Measurements from ENCODE around the gene BRD9.

The BRD9 gene

DNA sequence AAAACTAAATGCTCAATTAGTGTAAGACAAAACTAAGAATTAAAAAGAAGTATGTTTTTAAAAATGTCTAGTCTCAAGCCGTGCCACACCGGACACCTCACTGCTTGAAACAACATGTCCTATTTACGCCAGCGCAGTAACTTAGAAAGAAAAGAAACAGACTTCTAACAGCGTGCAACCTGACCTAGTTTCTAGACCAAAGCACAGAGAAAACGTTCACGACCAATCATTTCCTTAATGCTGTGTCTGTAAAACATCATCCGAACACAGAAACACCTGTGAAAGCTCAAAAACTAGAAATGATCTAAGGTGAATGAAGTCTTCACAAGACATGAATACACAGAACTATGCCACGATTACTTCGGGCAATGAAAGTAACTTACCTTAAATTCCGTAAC lies 4.0 kb downstream of the BRD9 start:
- in situ Hi-C loops (cut with HindIII; ENCODE audit: low pct_ligation_motif_present, low sequenced_read_pairs) = no loop called here
- H3K4me3 ChIP-seq (ENCODE audit: low read depth, low read length) = no peak overlapping the region
- DNase-seq = no peak
- H3K36me3 ChIP-seq (replicated peaks) = peaks cover 68% of the 10 kb centered on the region
- no peak overlapping the region for H3K27ac ChIP-seq
- no peaks in the 10 kb centered on the region for H3K27me3 ChIP-seq (replicated peaks)
- TF ChIP-seq, protein P1, sequence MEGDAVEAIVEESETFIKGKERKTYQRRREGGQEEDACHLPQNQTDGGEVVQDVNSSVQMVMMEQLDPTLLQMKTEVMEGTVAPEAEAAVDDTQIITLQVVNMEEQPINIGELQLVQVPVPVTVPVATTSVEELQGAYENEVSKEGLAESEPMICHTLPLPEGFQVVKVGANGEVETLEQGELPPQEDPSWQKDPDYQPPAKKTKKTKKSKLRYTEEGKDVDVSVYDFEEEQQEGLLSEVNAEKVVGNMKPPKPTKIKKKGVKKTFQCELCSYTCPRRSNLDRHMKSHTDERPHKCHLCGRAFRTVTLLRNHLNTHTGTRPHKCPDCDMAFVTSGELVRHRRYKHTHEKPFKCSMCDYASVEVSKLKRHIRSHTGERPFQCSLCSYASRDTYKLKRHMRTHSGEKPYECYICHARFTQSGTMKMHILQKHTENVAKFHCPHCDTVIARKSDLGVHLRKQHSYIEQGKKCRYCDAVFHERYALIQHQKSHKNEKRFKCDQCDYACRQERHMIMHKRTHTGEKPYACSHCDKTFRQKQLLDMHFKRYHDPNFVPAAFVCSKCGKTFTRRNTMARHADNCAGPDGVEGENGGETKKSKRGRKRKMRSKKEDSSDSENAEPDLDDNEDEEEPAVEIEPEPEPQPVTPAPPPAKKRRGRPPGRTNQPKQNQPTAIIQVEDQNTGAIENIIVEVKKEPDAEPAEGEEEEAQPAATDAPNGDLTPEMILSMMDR (IDR thresholded peaks at IDR 0.05; ENCODE audit: low read depth, low read length, missing control alignments) = no peak

DNA sequence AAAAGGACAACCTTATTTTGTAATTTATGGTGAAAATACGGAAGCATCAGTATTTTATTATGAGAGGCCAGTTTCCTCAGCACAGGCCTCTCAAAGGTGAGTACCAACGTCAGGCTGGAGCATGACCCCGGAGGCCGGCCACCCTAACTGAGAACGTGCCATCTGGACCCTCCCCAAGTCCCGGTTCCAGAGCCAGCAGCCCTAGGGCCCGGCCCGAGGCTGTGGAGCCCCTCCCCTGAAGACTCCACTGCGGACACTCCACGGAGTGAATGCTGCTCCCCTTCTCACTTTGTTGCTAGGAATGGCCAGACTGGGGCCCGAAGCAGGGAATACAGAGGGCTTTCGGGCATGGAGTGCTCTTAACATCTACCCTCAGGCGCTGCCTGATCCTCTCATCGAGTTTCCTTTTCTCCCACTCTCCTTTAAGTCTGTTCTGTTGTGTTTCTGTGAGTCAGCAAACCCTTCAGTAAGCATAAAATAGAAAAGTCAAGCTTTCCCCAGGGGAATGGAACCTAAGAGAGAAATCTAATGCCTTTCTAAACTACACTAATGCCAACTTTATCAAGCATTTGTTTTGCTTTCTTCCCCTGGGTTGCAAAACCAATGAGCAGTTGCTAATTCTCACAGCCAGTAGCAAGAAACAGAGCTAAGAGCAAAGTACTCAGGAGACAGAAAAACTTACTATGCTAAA lies 4.5 kb downstream of the BRD9 start:
- H3K27me3 ChIP-seq (replicated peaks) = no peaks in the 10 kb centered on the region
- TF ChIP-seq, protein P1 (IDR thresholded peaks at IDR 0.05; ENCODE audit: low read depth, low read length, missing control alignments) = no peak
- no peak for DNase-seq
- peaks cover 73% of the 10 kb centered on the region for H3K36me3 ChIP-seq (replicated peaks)
- no peak overlapping the region for H3K4me3 ChIP-seq (ENCODE audit: low read depth, low read length)
- in situ Hi-C loops (cut with HindIII; ENCODE audit: low pct_ligation_motif_present, low sequenced_read_pairs) = no loop called here
- no peak overlapping the region for H3K27ac ChIP-seq

DNA sequence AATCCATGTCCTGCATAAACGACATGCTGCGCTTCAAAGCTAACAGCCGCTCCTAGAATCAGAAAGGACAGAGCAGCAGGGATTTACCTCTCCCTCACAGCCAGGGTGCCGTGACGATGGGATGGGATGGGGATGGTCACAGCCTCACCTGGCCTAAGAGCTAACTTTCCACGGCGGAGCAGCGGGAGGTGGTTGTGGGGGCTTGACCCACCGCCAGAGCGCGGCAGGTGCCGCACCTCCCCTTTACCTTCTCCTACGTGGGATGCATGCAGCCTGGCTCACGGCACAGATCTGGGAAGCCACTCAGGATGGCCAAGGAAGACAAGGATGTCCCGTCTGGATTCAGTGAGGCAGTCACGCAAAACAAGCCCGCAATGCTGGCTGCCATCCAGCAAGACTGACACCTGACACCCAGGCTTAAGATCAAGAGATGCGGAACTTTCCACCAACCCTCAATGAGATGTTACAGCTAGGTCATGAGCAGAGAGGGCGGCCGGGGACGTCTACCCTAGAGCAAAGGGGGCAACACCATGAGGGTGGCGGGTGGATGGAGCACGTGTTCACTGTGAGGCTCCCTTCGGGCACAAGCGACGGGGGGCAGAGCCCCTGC lies 5.8 kb downstream of the BRD9 start:
- Histone ChIP-seq H3K27me3 (replicated peaks) (no peaks in the 10 kb centered on the region), H3K36me3 (replicated peaks) (peaks cover 81% of the 10 kb centered on the region), H3K4me3 (ENCODE audit: low read depth, low read length) (no peak overlapping the region), H3K27ac (no peak overlapping the region)
- DNase-seq = no peak
- TF ChIP-seq, protein P1 (IDR thresholded peaks at IDR 0.05; ENCODE audit: low read depth, low read length, missing control alignments) = no peak
- in situ Hi-C loops (cut with HindIII; ENCODE audit: low pct_ligation_motif_present, low sequenced_read_pairs) = no loop called here

DNA sequence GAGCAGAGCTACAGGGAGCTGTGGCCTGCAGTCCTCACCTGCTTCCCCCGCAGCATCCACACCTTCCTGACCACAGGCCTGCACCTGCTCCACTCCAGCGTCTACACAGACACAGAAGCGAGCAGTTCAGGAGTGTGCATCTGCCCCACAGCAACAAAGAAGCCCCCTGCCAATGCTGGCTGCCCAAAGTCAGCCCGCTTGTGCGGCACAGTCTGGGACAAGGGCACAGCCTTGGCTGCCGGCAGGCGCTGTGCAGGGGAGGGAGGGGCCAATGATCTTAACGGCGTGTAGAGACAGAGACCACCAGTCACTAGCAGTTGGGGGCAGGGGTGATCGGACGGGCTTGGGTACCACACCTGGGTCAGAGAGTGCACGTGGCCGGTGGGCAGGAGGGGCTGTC lies 6.6 kb downstream of the BRD9 start:
- no peak overlapping the region for H3K4me3 ChIP-seq (ENCODE audit: low read depth, low read length)
- DNase-seq = no peak
- H3K27me3 ChIP-seq (replicated peaks) = no peaks in the 10 kb centered on the region
- no peak overlapping the region for H3K27ac ChIP-seq
- H3K36me3 ChIP-seq (replicated peaks) = peaks cover 85% of the 10 kb centered on the region
- TF ChIP-seq, protein P1 (IDR thresholded peaks at IDR 0.05; ENCODE audit: low read depth, low read length, missing control alignments) = no peak
- in situ Hi-C loops (cut with HindIII; ENCODE audit: low pct_ligation_motif_present, low sequenced_read_pairs) = no loop called here

DNA sequence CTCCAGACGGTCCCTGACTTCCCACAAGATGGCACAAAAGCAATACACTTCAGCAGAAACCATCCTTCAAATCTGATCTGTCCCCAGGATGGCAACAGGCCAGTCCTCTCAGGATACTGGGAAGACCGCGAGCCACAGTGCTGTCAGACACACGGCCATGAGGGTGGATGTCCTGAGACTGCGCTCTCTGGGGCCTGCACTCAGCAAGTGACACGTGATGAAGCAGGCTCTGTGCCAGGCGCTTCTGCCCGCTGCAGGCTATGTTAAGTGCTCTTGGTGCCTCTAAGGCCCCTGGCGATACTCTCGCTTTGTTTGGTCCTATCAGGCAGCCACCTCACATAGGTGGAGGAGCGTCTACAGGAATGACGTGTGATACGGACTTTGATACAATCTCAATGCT lies 7.1 kb downstream of the BRD9 start:
- Histone ChIP-seq H3K4me3 (ENCODE audit: low read depth, low read length) (no peak overlapping the region), H3K27ac (no peak overlapping the region), H3K27me3 (replicated peaks) (no peaks in the 10 kb centered on the region), H3K36me3 (replicated peaks) (peaks cover 85% of the 10 kb centered on the region)
- TF ChIP-seq, protein P1 (IDR thresholded peaks at IDR 0.05; ENCODE audit: low read depth, low read length, missing control alignments) = no peak
- in situ Hi-C loops (cut with HindIII; ENCODE audit: low pct_ligation_motif_present, low sequenced_read_pairs) = no loop called here
- DNase-seq = no peak

DNA sequence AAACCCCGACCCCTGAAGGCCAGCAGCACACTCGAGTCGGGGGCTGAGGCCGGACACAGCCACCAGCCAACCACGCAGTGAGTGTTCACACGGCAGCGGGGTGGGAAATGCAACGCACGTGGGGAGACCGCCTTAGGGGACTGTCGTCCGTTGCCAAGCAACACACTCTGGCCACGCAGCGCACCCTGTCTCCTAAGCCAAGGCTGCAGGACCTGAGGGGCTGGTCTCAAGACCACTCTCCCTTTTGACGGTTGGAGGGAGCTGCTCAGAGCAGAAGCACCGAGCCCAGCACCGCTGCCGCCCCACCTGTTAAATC lies 7.5 kb downstream of the BRD9 start:
- no peak overlapping the region for H3K27ac ChIP-seq
- H3K4me3 ChIP-seq (ENCODE audit: low read depth, low read length) = no peak overlapping the region
- no peak for DNase-seq
- H3K36me3 ChIP-seq (replicated peaks) = peaks cover 82% of the 10 kb centered on the region
- in situ Hi-C loops (cut with HindIII; ENCODE audit: low pct_ligation_motif_present, low sequenced_read_pairs) = no loop called here
- TF ChIP-seq, protein P1 (IDR thresholded peaks at IDR 0.05; ENCODE audit: low read depth, low read length, missing control alignments) = no peak
- H3K27me3 ChIP-seq (replicated peaks) = no peaks in the 10 kb centered on the region
